GM19467 (cell line): Measurements from ENCODE around the gene PLEKHO2.

Source experiments
- ATAC-seq: cut with Tn5 transposase; IDR thresholded peaks from one replicate; pipeline ENCODE4 v1.9.1; 2021; ENCODE audit warnings: mild to moderate bottlenecking, moderate library complexity; ENCODE audit not compliant: unreplicated experiment

PLEKHO2 gene

GRCh38 chr15:64855205-64855975 lies 13.7 kb downstream of the PLEKHO2 start:
- ATAC-seq, result no peak

- no peak for ATAC-seq
Measured at GRCh38 chr15:64856429-64857145, 14.9 kb downstream of the PLEKHO2 start.

GRCh38 chr15:64857421-64857820 lies 15.7 kb downstream of the PLEKHO2 start:
- ATAC-seq, result no peak

- no peak for ATAC-seq
Measured at GRCh38 chr15:64858021-64858575, 16.4 kb downstream of the PLEKHO2 start.

- no peak for ATAC-seq
Measured at GRCh38 chr15:64859226-64859625, 17.5 kb downstream of the PLEKHO2 start.

- ATAC-seq, result no peak
Measured at GRCh38 chr15:64861331-64861730, 19.6 kb downstream of the PLEKHO2 start.

- ATAC-seq, result no peak
Measured at GRCh38 chr15:64861960-64862359, 20.2 kb downstream of the PLEKHO2 start.

GRCh38 chr15:64862408-64862807 lies 20.7 kb downstream of the PLEKHO2 start:
- no peak for ATAC-seq

- no peak for ATAC-seq
Measured at GRCh38 chr15:64864068-64864467, 22.4 kb downstream of the PLEKHO2 start.

GRCh38 chr15:64865126-64865997 lies 23.6 kb downstream of the PLEKHO2 start:
- no peak for ATAC-seq

GRCh38 chr15:64865998-64866520 lies 24.3 kb downstream of the PLEKHO2 start:
- ATAC-seq, result no peak

GRCh38 chr15:64869501-64869900 lies 27.8 kb downstream of the PLEKHO2 start:
- ATAC-seq, result no peak

GRCh38 chr15:64870353-64870752 lies 28.6 kb downstream of the PLEKHO2 start:
- no peak for ATAC-seq

GRCh38 chr15:64875641-64876223 lies 34.0 kb downstream of the PLEKHO2 start:
- no peak for ATAC-seq

- no peak for ATAC-seq
Measured at GRCh38 chr15:64877435-64877834, 35.7 kb downstream of the PLEKHO2 start.

GRCh38 chr15:64878705-64879104 lies 37.0 kb downstream of the PLEKHO2 start:
- no peak for ATAC-seq

- ATAC-seq, result peak; percentile 60
Measured at GRCh38 chr15:64883100-64883581, 41.4 kb downstream of the PLEKHO2 start.

- ATAC-seq, result no peak
Measured at GRCh38 chr15:64883997-64884511, 42.3 kb downstream of the PLEKHO2 start.

GRCh38 chr15:64884679-64885078 lies 43.0 kb downstream of the PLEKHO2 start:
- no peak for ATAC-seq

GRCh38 chr15:64888336-64888735 lies 46.6 kb downstream of the PLEKHO2 start:
- no peak for ATAC-seq
